Kidney epithelial cell (primary cell): Measurements from ENCODE around the gene COQ10A. TPM values are rescaled to one million over a fixed set of nuclear protein-coding genes. Genes with fewer than 3 reads are reported as not detected.
A peak's percentile ranks its signal among the peaks of the same experiment; 100 is the strongest.

Experiments
- DNase-seq: peaks from one replicate; pipeline ENCODE4 v3.0.0-alpha.2; 2010; ENCODE audit warnings: low read depth
- H3K27me3 ChIP-seq: 2 replicates; pipeline ENCODE4 v1.6.0; 2011; ENCODE audit warnings: low read length; ENCODE audit not compliant: control insufficient read depth, insufficient read depth
- H3K36me3 ChIP-seq: 2 replicates; pipeline ENCODE4 v1.5.1; 2011; ENCODE audit warnings: low read length; ENCODE audit not compliant: control insufficient read depth, insufficient read depth
- H3K4me3 ChIP-seq: 2 replicates; pipeline ENCODE4 v1.5.1; 2011; ENCODE audit warnings: low read depth, mild to moderate bottlenecking, control low read depth, low read length
- CTCF ChIP-seq: IDR thresholded peaks from 2 replicates; pipeline ENCODE4 v1.5.1; 2011; ENCODE audit warnings: mild to moderate bottlenecking, moderate library complexity, low read length, control low read depth, inconsistent platforms; ENCODE audit not compliant: insufficient read depth, poor library complexity, severe bottlenecking
- total RNA-seq: library from RNA; depleted of rRNA; stranded (reverse); fragments of >200 nt; gene quantifications from 2 replicates; pipeline ENCODE4 v1.2.3, GENCODE V29; 2015

The COQ10A gene
- total RNA-seq, 1 donor from 2014 or later = 13.7 TPM

DNA sequence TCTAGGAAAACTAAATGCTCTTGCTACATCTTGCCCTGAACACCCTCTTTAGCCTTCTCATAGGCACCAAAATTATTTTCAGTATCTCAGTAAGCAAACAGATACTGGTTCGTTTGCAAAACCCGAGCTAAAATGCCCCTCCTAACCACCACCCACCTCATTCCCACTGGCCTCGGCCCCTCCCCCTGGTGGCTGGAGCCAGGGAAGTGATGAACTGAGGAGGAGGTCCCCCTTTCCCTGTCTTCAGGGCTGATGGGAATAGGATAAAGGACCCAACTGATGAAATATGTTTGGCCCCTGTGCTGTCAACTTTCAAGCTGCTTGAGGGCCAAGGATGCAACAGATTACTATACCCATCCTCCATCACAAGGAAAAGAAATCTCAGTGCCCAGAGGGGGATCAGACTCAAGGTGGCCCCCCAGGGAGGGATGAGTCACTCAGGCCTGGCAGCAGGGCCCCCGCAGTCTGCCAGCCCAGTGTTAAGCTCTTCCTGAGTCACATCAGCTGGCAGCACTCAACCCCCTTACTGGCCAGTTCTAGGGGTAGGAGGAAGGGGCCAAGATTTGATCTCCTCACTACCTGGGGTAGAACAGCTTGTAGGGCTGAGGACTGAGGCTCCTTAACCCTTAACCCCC lies 10.3 kb upstream of the COQ10A start:
- no peak for DNase-seq
- Histone ChIP-seq H3K36me3 (peaks cover 7% of the 10 kb centered on the region), H3K4me3 (peak overlapping the region; percentile 91), H3K27me3 (no peaks in the 10 kb centered on the region)
- peak; percentile 14 for TF ChIP-seq CTCF

DNA sequence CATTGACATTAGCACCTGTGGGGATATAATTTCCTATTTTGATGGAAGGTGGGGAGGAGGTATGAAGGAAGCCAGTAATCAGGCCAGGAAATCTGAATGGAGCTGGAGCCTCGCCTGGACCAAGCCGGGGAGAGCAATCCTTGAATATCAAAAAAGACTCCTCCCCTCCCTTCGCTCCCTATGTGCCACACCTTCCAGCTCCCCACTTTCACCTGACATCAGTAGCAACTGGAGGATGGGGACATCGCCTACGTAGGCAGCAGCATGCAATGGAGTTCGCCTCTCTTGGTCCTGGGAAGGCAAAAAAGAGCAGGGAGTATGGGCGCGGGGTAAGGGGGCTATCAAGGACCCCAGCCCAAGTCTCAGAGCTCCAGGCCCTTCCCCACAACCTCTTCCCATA lies 9.7 kb upstream of the COQ10A start:
- Histone ChIP-seq H3K27me3 (no peaks in the 10 kb centered on the region), H3K4me3 (peak overlapping the region; percentile 91), H3K36me3 (peaks cover 7% of the 10 kb centered on the region)
- no peak for TF ChIP-seq CTCF
- DNase-seq = no peak

- peak; percentile 13 for TF ChIP-seq CTCF
Measured at GRCh38 chr12:56257491-56258067, 9.2 kb upstream of the COQ10A start.

DNA sequence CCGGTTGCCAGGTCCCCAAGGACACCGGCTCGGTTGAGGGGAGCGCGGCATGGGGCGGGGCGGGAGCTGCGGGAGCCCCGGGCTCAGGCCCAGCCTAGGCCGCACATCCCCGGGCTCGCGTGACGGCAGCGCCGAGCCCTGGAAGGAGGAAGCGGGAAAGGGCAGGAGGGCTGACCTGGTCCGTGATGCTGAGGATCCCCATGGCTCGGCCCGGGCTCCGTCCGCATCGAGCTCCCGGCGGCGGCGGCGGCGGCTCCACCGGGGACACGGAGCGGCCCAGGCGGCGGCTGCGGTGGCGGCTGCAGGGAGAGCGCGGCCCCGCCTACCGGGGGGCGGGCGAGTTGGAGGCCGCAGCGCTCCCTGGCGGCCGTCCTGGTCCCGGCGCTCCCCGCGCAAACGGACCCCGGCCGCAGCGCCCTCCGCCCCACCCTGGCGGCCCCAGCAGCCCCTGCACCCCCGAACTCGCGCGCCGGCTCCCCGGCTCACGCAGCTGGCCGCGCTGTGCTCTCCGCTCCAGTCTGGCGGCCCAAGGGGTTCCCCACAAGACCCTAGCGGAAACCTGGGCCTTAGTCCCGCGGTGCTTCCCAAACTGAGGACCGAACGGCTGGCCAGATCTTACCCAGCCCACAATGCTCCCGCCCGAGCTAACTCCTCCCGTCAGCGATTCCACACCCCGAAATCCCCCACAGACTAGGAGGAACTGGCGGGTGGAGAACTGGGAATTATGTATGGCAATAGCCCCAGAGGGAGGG lies 8.5 kb upstream of the COQ10A start, which contains the start of gene ANKRD52:
Gene ANKRD52 (minus strand): TSS at position 317 of the 752 bp plus-strand sequence. CDS start 115 bp downstream, at position 202.
- no peaks in the 10 kb centered on the region for H3K27me3 ChIP-seq
- DNase-seq = no peak
- H3K4me3 ChIP-seq = peak within 1 kb of the TSS; percentile 91
- TF ChIP-seq CTCF = peak; percentile 7
- peaks cover 3% of the 10 kb centered on the region for H3K36me3 ChIP-seq

More at GRCh38 chr12:56257491-56258067, 9.2 kb upstream of the COQ10A start:
- Histone ChIP-seq H3K27me3 (no peaks in the 10 kb centered on the region), H3K36me3 (peaks cover 6% of the 10 kb centered on the region), H3K4me3 (peak overlapping the region; percentile 91)
- no peak for DNase-seq

DNA sequence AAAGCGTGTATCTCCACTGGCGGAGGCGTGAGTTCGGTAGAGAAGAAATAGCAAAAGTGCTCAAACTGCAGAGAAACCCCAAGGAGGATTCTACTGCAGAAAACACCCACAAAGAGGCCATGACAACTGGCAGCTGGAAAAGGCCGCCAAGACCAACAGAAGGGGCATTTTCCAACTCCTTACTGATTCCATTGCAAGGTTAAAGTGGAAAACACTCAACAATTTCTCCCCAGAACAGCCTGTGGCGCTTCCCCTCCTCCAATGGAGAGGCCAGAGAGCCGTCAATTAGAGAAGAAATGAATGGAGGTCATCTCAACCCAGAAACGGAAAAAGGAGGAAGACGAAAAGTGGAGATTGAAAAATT lies 7.9 kb upstream of the COQ10A start:
- no peak for TF ChIP-seq CTCF
- DNase-seq = no peak
- Histone ChIP-seq H3K27me3 (no peaks in the 10 kb centered on the region), H3K36me3 (peaks cover 1% of the 10 kb centered on the region), H3K4me3 (peak overlapping the region; percentile 67)
